Measurements from ENCODE around the gene CERS6. TPM values are rescaled to one million over a fixed set of nuclear protein-coding genes. Genes with fewer than 3 reads are reported as not detected.

The CERS6 gene
- total and polyA plus RNA-seq, 2 of the 8 experiments (the other 6 are each of a cell fraction or from before 2014, with no cell fraction given), result 6.8 to 28.2 TPM

GRCh38 chr2:168643979-168644378, 187.9 kb downstream of the CERS6 start:
- no peak overlapping the region for H3K56ac ChIP-seq (replicated peaks; ENCODE audit: insufficient read length, low read depth, low read length)
- no peak overlapping the region for H4K8ac ChIP-seq (ENCODE audit: extremely low read depth, insufficient read depth, low read length)
- no peaks in the 10 kb centered on the region for H4K20me1 ChIP-seq (replicated peaks in 1 of 2; ENCODE audit: control insufficient read depth in 1 of 2, insufficient read depth in 2 of 2, low read length in 2 of 2)
- H3K79me2 ChIP-seq (ENCODE audit: control insufficient read depth in 1 of 2, insufficient read depth in 2 of 2, low read length in 2 of 2), result peaks cover 0 to 18% of the 10 kb centered on the region in 2 experiments; a peak in 2 of 4 replicates
- no peak overlapping the region for H3K14ac ChIP-seq (ENCODE audit: insufficient read length)
- no peak overlapping the region for H4K91ac ChIP-seq (replicated peaks; ENCODE audit: insufficient read length, low read length)
- no peak overlapping the region for H3K18ac ChIP-seq (ENCODE audit: extremely low read depth, low read length)
- H3K4me2 ChIP-seq (ENCODE audit: insufficient read depth in 1 of 2, low read depth in 2 of 2, low read length in 2 of 2), result no peak overlapping the region
- ChIA-PET CTCF (ENCODE audit: partially characterized antibody) (interaction anchor here (1.0 to 1.3 kb wide), 3 partner anchors 11 to 149 kb away, joined by 3 read pairs; no protein-coding TSS in a partner anchor), POLR2A (ENCODE audit: partially characterized antibody) (no interaction called here)
- no peaks in the 10 kb centered on the region for H3K9me3 ChIP-seq (ENCODE audit: insufficient read depth in 2 of 2, low read depth in 1 of 2, low read length in 1 of 2)
- DNase-seq (ENCODE audit: low read depth in 1 of 2, low spot score in 2 of 2), result no peak
- FAIRE-seq, result no peak
- no peak overlapping the region for H4K5ac ChIP-seq (ENCODE audit: insufficient read length, low read depth, low read length)
- no peak overlapping the region for H3K9ac ChIP-seq (replicated peaks in 1 of 4; ENCODE audit: extremely low read depth in 1 of 4, low read depth in 3 of 4, low read length in 3 of 4)
- H2BK12ac ChIP-seq (ENCODE audit: low read depth, low read length), result no peak overlapping the region
- H2BK20ac ChIP-seq (ENCODE audit: low read length), result no peak overlapping the region
- H2BK5ac ChIP-seq (ENCODE audit: low read depth, low read length), result no peak overlapping the region
- H3K23me2 ChIP-seq (ENCODE audit: low read depth, low read length), result peaks cover 3% of the 10 kb centered on the region; the same call in 1 of the 2 replicates
- H2AK5ac ChIP-seq (ENCODE audit: low read depth, low read length), result no peak overlapping the region
- no peak overlapping the region for H3K27ac ChIP-seq (ENCODE audit: low read depth, low read length)
- no peak overlapping the region for H3K23ac ChIP-seq (ENCODE audit: insufficient read length)
- peaks cover 2% of the 10 kb centered on the region for H3K79me1 ChIP-seq (ENCODE audit: low read depth, low read length)
- no peaks in the 10 kb centered on the region for H3K36me3 ChIP-seq (ENCODE audit: control insufficient read depth in 2 of 4, insufficient read depth in 4 of 4, low read length in 3 of 4)
- no peak overlapping the region for H2AFZ ChIP-seq (ENCODE audit: low read length)
- peaks cover 1 to 11% (median 4%) of the 10 kb centered on the region in 4 experiments for H3K4me1 ChIP-seq (replicated peaks in 1 of 4; ENCODE audit: control insufficient read depth in 3 of 4, insufficient read depth in 4 of 4, low read length in 3 of 4)
- H3K27me3 ChIP-seq (replicated peaks in 1 of 4; ENCODE audit: control insufficient read depth in 3 of 4, extremely low read depth in 1 of 4, insufficient read depth in 3 of 4, low read length in 3 of 4), result no peaks in the 10 kb centered on the region
- H2BK15ac ChIP-seq (ENCODE audit: low read length), result no peak overlapping the region
- no peak overlapping the region for H3K4ac ChIP-seq (replicated peaks; ENCODE audit: insufficient read length, low read depth, low read length)
- H3K4me3 ChIP-seq (ENCODE audit: extremely low read depth in 1 of 4, insufficient read depth in 2 of 4, low read depth in 3 of 4, low read length in 4 of 4), result no peak overlapping the region
- H2BK120ac ChIP-seq (replicated peaks; ENCODE audit: low read depth, low read length), result no peak overlapping the region
- 89% methylated on average over 1 of the region's 1 CpG; no CpG with 5 or more reads in 1 of the 2 experiments for WGBS, 2 experiments (ENCODE audit: extremely low coverage in 1 of 2, insufficient coverage in 1 of 2, insufficient read length in 1 of 2, insufficient replicate concordance in 2 of 2, low coverage in 1 of 2, low lambda C conversion rate in 2 of 2, missing lambda C conversion rate in 1 of 2)
- TF ChIP-seq TAF7 (optimal IDR thresholded peaks at IDR 0.05; ENCODE audit: borderline replicate concordance, low read depth, low read length), result no peak
- TF ChIP-seq RAD21 (IDR thresholded peaks at IDR 0.05 in 1 of 2, conservative IDR thresholded peaks at IDR 0.05 in 1 of 2; ENCODE audit: low read depth in 2 of 2, low read length in 2 of 2), result no peak
- TF ChIP-seq HDAC6 (IDR thresholded peaks at IDR 0.05; ENCODE audit: low read depth, low read length), result no peak
- no peak for TF ChIP-seq POU5F1 (IDR thresholded peaks at IDR 0.05; ENCODE audit: low read depth, low read length)
- no peak for TF ChIP-seq TEAD4 (IDR thresholded peaks at IDR 0.05; ENCODE audit: low read depth, low read length)
- no peak for TF ChIP-seq BACH1 (IDR thresholded peaks at IDR 0.05; ENCODE audit: low read length)
- TF ChIP-seq JUND (IDR thresholded peaks at IDR 0.05; ENCODE audit: low read length), result no peak
